Measurements from ENCODE around the gene CXCL5.

DNA sequence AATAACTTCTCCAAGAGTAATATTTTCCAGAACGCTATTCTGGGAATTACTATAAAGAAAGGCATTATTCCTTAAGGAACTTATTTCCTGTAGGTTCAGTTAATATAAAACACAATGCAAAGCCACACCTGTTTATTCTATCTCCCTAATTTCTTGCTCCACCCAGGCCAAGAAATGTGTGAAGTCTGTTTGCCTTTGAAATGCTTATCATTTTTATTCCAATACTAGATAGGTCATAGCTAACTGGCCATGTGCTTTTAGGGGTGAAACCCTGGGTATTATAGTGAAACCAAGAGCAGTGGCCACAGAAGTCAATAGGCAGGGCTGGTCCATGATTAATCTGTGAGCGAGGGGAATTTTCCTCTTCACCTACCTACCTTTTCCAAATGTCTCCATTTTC is 25.2 kb upstream of the CXCL5 start:
- TF ChIP-seq, protein P1, sequence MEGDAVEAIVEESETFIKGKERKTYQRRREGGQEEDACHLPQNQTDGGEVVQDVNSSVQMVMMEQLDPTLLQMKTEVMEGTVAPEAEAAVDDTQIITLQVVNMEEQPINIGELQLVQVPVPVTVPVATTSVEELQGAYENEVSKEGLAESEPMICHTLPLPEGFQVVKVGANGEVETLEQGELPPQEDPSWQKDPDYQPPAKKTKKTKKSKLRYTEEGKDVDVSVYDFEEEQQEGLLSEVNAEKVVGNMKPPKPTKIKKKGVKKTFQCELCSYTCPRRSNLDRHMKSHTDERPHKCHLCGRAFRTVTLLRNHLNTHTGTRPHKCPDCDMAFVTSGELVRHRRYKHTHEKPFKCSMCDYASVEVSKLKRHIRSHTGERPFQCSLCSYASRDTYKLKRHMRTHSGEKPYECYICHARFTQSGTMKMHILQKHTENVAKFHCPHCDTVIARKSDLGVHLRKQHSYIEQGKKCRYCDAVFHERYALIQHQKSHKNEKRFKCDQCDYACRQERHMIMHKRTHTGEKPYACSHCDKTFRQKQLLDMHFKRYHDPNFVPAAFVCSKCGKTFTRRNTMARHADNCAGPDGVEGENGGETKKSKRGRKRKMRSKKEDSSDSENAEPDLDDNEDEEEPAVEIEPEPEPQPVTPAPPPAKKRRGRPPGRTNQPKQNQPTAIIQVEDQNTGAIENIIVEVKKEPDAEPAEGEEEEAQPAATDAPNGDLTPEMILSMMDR (conservative IDR thresholded peaks at IDR 0.05; ENCODE audit: low read depth in 2 of 2), result no peak
- TF ChIP-seq, protein P2, sequence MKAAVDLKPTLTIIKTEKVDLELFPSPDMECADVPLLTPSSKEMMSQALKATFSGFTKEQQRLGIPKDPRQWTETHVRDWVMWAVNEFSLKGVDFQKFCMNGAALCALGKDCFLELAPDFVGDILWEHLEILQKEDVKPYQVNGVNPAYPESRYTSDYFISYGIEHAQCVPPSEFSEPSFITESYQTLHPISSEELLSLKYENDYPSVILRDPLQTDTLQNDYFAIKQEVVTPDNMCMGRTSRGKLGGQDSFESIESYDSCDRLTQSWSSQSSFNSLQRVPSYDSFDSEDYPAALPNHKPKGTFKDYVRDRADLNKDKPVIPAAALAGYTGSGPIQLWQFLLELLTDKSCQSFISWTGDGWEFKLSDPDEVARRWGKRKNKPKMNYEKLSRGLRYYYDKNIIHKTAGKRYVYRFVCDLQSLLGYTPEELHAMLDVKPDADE (IDR thresholded peaks at IDR 0.05), result no peak
- TF ChIP-seq, protein P3, sequence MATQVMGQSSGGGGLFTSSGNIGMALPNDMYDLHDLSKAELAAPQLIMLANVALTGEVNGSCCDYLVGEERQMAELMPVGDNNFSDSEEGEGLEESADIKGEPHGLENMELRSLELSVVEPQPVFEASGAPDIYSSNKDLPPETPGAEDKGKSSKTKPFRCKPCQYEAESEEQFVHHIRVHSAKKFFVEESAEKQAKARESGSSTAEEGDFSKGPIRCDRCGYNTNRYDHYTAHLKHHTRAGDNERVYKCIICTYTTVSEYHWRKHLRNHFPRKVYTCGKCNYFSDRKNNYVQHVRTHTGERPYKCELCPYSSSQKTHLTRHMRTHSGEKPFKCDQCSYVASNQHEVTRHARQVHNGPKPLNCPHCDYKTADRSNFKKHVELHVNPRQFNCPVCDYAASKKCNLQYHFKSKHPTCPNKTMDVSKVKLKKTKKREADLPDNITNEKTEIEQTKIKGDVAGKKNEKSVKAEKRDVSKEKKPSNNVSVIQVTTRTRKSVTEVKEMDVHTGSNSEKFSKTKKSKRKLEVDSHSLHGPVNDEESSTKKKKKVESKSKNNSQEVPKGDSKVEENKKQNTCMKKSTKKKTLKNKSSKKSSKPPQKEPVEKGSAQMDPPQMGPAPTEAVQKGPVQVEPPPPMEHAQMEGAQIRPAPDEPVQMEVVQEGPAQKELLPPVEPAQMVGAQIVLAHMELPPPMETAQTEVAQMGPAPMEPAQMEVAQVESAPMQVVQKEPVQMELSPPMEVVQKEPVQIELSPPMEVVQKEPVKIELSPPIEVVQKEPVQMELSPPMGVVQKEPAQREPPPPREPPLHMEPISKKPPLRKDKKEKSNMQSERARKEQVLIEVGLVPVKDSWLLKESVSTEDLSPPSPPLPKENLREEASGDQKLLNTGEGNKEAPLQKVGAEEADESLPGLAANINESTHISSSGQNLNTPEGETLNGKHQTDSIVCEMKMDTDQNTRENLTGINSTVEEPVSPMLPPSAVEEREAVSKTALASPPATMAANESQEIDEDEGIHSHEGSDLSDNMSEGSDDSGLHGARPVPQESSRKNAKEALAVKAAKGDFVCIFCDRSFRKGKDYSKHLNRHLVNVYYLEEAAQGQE (IDR thresholded peaks at IDR 0.05; ENCODE audit: unreplicated experiment), result no peak
- TF ChIP-seq EZH2phosphoT487 (IDR thresholded peaks at IDR 0.05; ENCODE audit: unreplicated experiment) (no peak), POLR2AphosphoS5 (IDR thresholded peaks at IDR 0.05; ENCODE audit: low read depth) (no peak)
